ENCODE results near the gene PSMD5. TPM values are rescaled to one million over a fixed set of nuclear protein-coding genes. Genes with fewer than 3 reads are reported as not detected.

PSMD5 gene
- total and polyA plus RNA-seq, 2 of the 4 experiments (the other 2 are of a cell fraction) = 25.6 to 26.1 TPM

DNA sequence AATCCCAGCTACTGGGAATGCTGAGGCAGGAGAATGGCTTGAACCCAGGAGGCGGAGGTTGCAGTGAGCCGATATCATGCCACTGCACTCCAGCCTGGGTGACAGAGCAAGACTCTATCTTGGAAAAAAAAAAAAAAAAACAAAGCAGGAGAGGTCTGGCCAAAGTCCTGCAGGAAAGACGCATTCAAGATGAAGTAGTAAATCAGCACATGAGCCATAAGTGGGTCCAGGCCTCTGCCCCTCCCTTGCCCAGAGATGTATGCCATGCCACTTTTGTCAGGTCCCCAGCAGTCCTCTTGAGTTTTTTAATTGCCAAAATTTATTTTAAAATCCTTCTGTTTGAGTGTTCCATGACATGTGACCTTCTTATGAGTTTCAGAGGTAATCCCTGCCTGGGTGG is 42.7 kb upstream of the PSMD5 start:
- no peak overlapping the region for H4K8ac ChIP-seq (ENCODE audit: low read depth in 2 of 2, low read length in 2 of 2)
- no peak overlapping the region for H3K9ac ChIP-seq (ENCODE audit: low read depth, low read length)
- DNase-seq (no peak), ATAC-seq (ENCODE audit: low read depth) (no peak)
- no peak overlapping the region for H2BK15ac ChIP-seq (ENCODE audit: low read depth, low read length)
- no peak overlapping the region for H4K5ac ChIP-seq (ENCODE audit: low read depth, low read length)
- H2AK5ac ChIP-seq (ENCODE audit: low read depth, low read length) = no peak overlapping the region
- no peak overlapping the region for H3K4me3 ChIP-seq (ENCODE audit: insufficient read depth, low read depth, low read length)
- no peak overlapping the region for H2BK5ac ChIP-seq (ENCODE audit: low read depth, low read length, poor library complexity, severe bottlenecking)
- H3K9me1 ChIP-seq (ENCODE audit: insufficient read depth, low read length) = peaks cover 3% of the 10 kb centered on the region; the same call in 1 of the 2 replicates
- H4K91ac ChIP-seq (ENCODE audit: insufficient read depth, low read depth, low read length) = no peak overlapping the region
- no peaks in the 10 kb centered on the region for H3K36me3 ChIP-seq (ENCODE audit: control insufficient read depth, insufficient read depth, low read length)
- H3K4me1 ChIP-seq (ENCODE audit: control insufficient read depth, insufficient read depth, low read length) = peaks cover 4% of the 10 kb centered on the region; the same call in 1 of the 2 replicates
- no peak overlapping the region for H2AK9ac ChIP-seq (replicated peaks; ENCODE audit: low read depth, low read length, poor library complexity)
- no peak overlapping the region for H2AFZ ChIP-seq (replicated peaks; ENCODE audit: low read length, poor library complexity)
- no peak overlapping the region for H2BK20ac ChIP-seq (ENCODE audit: low read depth, low read length)
- no peaks in the 10 kb centered on the region for H3K9me3 ChIP-seq (ENCODE audit: control insufficient read depth, insufficient read depth, low read length)
- intact Hi-C loops (cut with micrococcal nuclease) (no loop called here), dilution Hi-C loops (cut with HindIII; ENCODE audit: low sequenced_read_pairs, unreplicated experiment) (no loop called here), in situ Hi-C loops (cut with MboI; ENCODE audit: low sequenced_read_pairs) (no loop called here)
- no peak overlapping the region for H2BK120ac ChIP-seq (ENCODE audit: low read depth, low read length)
- WGBS, 2 experiments (ENCODE audit: extremely low coverage in 2 of 2, insufficient read length in 1 of 2) = no CpG with 5 or more reads among the region's 3 CpGs
- no TSS peak for BruUV-seq (replicated peaks)
- no peak overlapping the region for H3K18ac ChIP-seq (ENCODE audit: low read depth, low read length)
- H3K4me2 ChIP-seq (ENCODE audit: low read depth, low read length) = no peak overlapping the region
- TF ChIP-seq MXI1 (IDR thresholded peaks at IDR 0.05; ENCODE audit: borderline replicate concordance, low read depth, low read length) (no peak), USF2 (IDR thresholded peaks at IDR 0.05; ENCODE audit: low read depth, low read length) (no peak), CHD1 (IDR thresholded peaks at IDR 0.05; ENCODE audit: low read depth, low read length) (no peak), CEBPB (IDR thresholded peaks at IDR 0.05; ENCODE audit: low read depth, low read length) (no peak)
- H3K56ac ChIP-seq (ENCODE audit: extremely low read depth, insufficient read depth, low read length) = no peak overlapping the region
- H3K23ac ChIP-seq (ENCODE audit: low read depth, low read length) = no peak overlapping the region
- no peaks in the 10 kb centered on the region for H3K79me1 ChIP-seq (ENCODE audit: low read depth in 1 of 2, low read length in 2 of 2)
- H3K14ac ChIP-seq (replicated peaks; ENCODE audit: low read depth, low read length) = no peak overlapping the region
- no peak overlapping the region for H3K4ac ChIP-seq (ENCODE audit: low read depth, low read length)
- no peak overlapping the region for H3K27ac ChIP-seq (ENCODE audit: insufficient read depth, low read length)
- H3K27me3 ChIP-seq (ENCODE audit: control insufficient read depth, insufficient read depth, low read length) = peaks cover 2% of the 10 kb centered on the region
- POLR2A ChIA-PET (ENCODE audit: unreplicated experiment) = no interaction called here
- H4K20me1 ChIP-seq (ENCODE audit: insufficient read depth, low read length) = no peaks in the 10 kb centered on the region
- CTCF ChIA-PET = interaction anchor here (1.4 kb wide), 1 partner anchor 31 kb away, joined by 5 read pairs; no protein-coding TSS in a partner anchor

All from IMR-90 (cell line).